H54 (cell line): Measurements from ENCODE around the gene ACTG1.

ENCODE experiments used
- DNase-seq: peaks from one replicate; pipeline ENCODE4 v3.0.0; 2011; ENCODE audit warnings: low spot score, mixed read lengths; ENCODE audit not compliant: insufficient read length
- FAIRE-seq: peaks from 3 replicates; lab custom pipeline; 2011; peaks lifted over from hg19 to GRCh38; lab: Jason Lieb, UNC
- POLR2A ChIP-seq: IDR thresholded peaks from 2 replicates; pipeline ENCODE4 v1.6.1; 2011; ENCODE audit warnings: low read depth, mild to moderate bottlenecking, low read length

The ACTG1 gene

GRCh38 chr17:81522491-81523401 is 10.1 kb upstream of the ACTG1 start:
- no peak for TF ChIP-seq POLR2A
- DNase-seq (no peak), FAIRE-seq (no peak)

DNA sequence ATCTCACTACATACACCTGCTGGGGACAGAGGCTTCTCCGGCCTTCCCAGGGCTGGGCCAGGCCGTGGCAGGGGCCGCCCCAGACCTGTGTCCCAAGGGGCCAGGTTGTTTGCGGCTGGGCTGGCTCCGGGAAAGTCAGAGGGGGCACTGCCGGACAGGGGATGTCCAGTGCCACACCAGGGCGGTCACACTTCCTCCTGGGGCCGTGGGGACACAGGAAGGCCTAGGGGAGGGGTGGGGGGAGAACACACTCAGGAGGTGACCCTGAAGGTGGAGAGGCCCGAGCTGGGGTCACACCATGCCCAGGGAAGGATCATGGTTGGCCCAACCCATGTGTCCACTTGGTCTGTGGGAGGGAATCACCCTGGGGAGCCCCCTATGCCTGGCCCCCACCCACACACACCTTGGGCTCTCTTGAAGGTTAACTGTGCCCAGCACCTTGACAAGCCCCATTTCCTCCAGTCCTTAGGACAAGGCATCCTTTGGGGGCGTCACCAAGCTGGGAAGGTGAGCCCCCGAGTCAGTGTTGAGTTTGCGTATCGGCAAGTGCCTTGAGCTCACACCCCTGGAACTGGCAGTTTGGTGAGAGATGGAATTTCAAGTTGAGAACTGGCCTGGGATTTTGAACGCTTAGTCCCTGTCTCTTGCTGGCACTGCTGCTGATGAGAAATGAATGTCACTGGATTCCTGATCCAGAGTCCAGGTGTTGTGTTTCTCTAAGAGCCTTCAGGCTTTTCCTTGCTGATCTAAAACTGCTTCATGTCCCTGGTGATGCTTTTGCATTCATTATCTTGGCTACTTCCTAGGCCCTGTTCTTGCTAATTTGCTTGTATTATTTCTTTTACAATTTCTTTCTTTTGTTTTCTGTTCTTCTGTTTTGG is 7.7 kb upstream of the ACTG1 start:
- FAIRE-seq (no peak), DNase-seq (no peak)
- no peak for TF ChIP-seq POLR2A

DNA sequence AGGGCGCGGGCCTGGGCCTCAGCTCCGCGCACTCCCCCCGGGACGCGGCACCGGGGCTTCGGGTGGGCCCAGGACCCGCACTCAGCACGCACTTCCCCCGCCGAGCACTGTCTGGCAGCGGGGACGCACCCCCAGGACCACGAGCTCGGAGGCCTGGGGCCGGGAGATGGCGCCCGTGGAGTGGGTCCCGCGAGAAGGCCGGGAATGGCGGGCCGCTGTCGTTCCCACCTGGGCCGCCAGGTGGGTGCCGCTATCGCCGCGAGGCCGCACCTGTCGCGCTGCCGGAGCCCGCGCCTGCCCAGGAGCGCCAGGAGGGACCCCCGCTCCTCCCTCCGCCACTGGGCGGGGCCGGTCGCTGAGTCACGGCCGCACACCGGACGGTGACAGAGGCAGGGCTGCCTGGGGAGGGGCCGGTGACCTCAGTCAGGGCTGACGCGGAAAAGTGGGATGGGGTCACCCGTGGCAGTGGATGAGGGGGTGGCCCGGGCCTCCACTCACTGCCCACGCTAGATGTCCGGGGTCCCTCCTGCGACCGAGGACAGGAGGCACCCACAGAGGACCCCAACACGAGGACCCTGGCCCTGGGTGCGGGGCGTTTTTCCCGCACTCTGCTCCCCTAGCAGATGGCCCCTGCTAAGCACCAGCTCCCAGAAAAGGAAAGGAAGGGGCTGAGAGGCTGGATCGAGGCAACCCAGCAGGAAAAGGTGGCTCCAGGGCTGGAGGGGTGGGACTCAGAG is 6.9 kb upstream of the ACTG1 start:
- TF ChIP-seq POLR2A = no peak
- no peak for FAIRE-seq
- no peak for DNase-seq

DNA sequence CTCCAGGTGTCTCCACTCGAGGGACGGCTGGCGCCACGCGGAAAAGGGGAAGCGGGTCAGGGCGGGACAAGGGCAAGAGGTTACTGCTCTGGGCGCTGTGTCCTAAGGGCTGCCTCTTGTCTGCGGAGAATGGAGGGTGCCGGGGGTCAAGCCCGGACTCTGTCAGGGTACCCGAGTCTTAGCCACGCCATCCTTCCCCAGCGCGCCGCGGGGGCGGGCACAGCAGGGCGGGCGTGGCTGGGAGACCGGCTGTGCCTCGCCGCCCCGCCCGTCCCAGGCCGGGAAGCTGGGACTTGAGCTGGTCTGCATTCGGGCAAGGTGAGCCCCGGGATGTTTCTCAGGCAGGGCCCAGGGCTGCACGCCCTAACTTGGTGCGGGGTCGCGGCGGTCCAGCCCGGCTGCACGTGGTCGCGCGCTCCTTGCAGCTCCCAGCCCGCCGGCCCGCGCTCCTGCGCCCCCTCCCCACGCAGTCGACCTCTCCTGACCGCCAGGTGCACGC is 6.2 kb upstream of the ACTG1 start:
- FAIRE-seq (no peak), DNase-seq (no peak)
- TF ChIP-seq POLR2A = no peak

DNA sequence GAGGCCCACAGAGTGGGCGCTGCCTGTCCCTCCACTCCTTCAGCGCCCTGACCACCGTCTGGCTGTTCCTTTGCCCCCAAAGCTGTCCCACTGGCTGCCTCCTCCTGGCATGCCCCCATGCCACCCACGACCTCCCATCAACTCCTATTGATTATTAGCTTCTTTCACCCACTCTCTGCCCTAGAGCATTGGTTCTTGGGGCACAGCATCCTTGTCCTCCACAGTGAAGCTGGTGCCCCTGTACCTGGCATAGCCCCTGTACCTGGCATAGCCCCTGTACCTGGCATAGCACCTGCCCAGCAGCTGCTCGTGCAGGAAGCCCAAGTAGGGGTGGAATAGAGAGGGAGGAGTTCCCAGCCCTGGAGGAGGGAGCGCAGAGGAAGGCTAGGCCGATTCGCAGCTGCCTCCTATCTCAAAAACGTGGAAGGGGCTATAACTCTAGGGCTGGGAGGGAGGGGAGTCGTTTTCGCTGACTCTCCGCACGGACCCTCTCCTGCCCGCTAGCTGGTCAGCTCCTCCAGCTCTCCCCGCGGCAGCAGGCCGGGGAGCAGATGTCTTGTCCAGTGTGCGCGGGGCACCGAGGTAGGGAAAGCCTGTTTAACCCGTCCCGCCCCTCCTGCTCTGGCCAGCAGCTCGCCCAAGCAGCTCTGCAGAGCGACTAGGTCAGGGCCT is 5.7 kb upstream of the ACTG1 start:
- DNase-seq (no peak), FAIRE-seq (no peak)
- no peak for TF ChIP-seq POLR2A

- TF ChIP-seq POLR2A = no peak
- DNase-seq (no peak), FAIRE-seq (no peak)
Measured at GRCh38 chr17:81517339-81518112, 4.9 kb upstream of the ACTG1 start.

GRCh38 chr17:81517009-81517338 is 4.4 kb upstream of the ACTG1 start:
- DNase-seq = no peak
- FAIRE-seq = no peak
- no peak for TF ChIP-seq POLR2A

GRCh38 chr17:81516439-81516838 is 3.8 kb upstream of the ACTG1 start:
- FAIRE-seq (no peak), DNase-seq (no peak)
- TF ChIP-seq POLR2A = 0 out of 2 replicates have a peak, but pooled peaks have one; percentile 18

GRCh38 chr17:81515530-81516041 is 3.0 kb upstream of the ACTG1 start:
- no peak for TF ChIP-seq POLR2A
- DNase-seq (no peak), FAIRE-seq (no peak)

DNA sequence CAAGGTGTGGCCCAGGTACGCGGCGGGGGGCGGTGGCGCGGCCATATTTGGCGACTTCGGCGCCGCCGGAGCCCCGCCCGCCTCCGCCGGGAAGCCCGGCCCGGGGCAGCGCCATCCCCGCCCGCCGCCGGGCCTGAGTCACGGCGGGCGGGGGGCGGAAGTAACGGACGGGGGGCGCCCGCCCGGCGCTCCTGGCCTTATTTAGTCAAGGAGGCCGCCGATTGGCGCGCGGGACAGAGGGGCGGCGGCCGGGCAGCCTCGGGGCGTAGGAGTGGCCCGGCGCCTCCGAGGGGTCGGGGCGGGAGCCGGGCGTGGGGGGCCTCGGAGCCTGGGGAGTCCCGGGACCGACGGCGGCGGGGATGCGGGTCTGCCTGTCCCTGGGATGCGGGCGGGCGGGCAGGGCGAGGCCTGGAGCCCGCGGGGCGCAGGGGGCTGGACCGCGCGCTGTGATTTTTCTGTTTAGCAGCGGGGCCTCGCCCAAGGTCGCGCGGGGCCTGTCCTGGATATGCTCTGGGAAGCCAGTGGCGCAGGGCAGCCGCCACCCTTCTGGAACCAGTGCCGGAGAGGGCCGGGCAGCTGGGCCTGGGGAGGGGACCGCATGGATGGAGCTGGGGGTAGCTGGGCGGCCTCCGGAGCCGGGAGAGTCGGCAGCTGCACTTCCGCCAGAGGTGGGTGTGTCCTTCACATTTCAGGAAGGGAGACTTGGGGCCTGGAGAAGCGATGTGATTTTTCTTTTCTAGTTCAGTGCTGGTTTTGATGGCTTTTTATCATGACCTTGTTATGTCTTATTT is 2.3 kb upstream of the ACTG1 start:
- FAIRE-seq = no peak
- peak; percentile 89 for DNase-seq
- peak; percentile 34 for TF ChIP-seq POLR2A

DNA sequence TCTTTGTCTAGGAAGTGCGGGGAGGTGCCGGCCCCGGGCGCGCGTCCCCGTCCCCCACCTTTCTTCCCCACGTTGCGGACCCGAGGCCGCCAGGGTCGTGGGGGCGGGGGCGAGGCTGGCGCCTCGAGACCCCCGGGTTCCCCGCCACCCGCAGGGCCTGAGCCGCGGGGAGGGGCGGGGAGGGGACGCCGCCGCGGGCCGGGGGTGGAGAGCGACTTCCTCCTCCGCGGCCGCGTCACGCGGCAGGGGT is 1.8 kb upstream of the ACTG1 start:
- no peak for FAIRE-seq

More for the DNA sequence above, 1.8 kb upstream of the ACTG1 start:
- DNase-seq = no peak
- TF ChIP-seq POLR2A = no peak
